Measurements from ENCODE around the gene TXK. TPM values are rescaled to one million over a fixed set of nuclear protein-coding genes. Genes with fewer than 3 reads are reported as not detected.

TXK gene
- total and polyA plus RNA-seq, 10 of the 15 experiments (the other 5 are each of a cell fraction or from before 2014, with no cell fraction given) = 0.44 to 2.9 (median 1.4) TPM

DNA sequence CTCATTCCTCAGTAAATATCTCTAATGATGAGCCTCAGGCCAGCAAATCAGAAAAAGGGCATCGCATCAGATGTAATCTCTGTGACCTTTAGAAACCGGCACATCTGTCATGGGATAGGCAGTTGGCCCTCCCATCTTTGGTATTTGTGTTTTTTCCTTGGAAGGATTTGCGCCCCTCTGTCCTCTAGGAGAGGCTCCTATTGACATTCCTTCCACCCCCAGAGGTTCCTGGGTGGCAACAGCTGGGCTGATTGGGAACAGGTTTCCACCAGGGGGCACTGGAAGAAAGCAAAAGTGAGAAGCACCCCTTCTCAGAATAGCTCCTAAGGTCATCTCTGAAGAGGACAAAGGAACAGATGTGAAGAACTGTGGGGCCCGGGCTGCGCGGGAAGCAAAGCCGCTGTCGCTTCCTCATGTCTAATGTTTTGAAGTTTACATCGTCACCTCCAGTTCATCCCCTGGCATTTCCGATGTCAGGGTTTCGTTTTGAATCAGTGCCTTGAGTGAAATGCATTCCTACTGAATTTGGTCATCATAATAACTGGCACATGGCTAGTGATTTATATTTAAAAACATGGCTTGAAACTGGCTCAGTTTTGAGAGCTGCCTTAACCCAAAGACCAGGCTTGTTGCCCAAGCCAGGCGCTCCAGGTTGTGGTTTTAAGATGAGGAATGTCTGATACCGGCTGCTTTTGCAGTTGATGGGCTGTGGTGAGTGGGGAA lies 6.2 kb downstream of the TXK start (continued):
- TF ChIP-seq RB1 (IDR thresholded peaks at IDR 0.05; ENCODE audit: borderline replicate concordance) (no peak), SP1 (IDR thresholded peaks at IDR 0.05; ENCODE audit: low read depth, low read length) (no peak), YBX1 (IDR thresholded peaks at IDR 0.05) (no peak), KDM1A (IDR thresholded peaks at IDR 0.05; ENCODE audit: borderline replicate concordance) (no peak), PAX8 (IDR thresholded peaks at IDR 0.05) (no peak), TCF12 (IDR thresholded peaks at IDR 0.05; ENCODE audit: low read depth, low read length) (peak; percentile 65; the same call in 1 of the 2 replicates), FOXM1 (IDR thresholded peaks at IDR 0.05; ENCODE audit: low read depth, low read length) (peak; percentile 58), CEBPB (IDR thresholded peaks at IDR 0.05; ENCODE audit: borderline replicate concordance in 1 of 2, low read depth in 2 of 2, low read length in 2 of 2) (no peak; a peak in 1 of 4 replicates), FOS (IDR thresholded peaks at IDR 0.05; ENCODE audit: borderline replicate concordance, extremely low read depth, insufficient read length) (no peak), MEF2A (IDR thresholded peaks at IDR 0.05; ENCODE audit: insufficient read depth, low read depth, low read length) (peak; percentile 78), IKZF2 (IDR thresholded peaks at IDR 0.05) (peak; percentile 78 to 80), SREBF1 (IDR thresholded peaks at IDR 0.05; ENCODE audit: low read length) (no peak), ZNF274 (IDR thresholded peaks at IDR 0.05; ENCODE audit: insufficient read depth, insufficient read length) (no peak), SMC3 (IDR thresholded peaks at IDR 0.05; ENCODE audit: borderline replicate concordance, low read length) (peak; percentile 75), RUNX3 (IDR thresholded peaks at IDR 0.05; ENCODE audit: low read length) (peak; percentile 55), POLR2AphosphoS2 (IDR thresholded peaks at IDR 0.05; ENCODE audit: low read depth, low read length) (no peak; the same call in 1 of the 2 replicates), MXI1 (IDR thresholded peaks at IDR 0.05; ENCODE audit: low read depth, low read length) (no peak), EED (IDR thresholded peaks at IDR 0.05; ENCODE audit: low read depth) (peak; percentile 94), POU2F2 (IDR thresholded peaks at IDR 0.05; ENCODE audit: borderline replicate concordance, low read depth, low read length) (peak; percentile 21; the same call in 1 of the 3 replicates), WRNIP1 (IDR thresholded peaks at IDR 0.05; ENCODE audit: borderline replicate concordance, low read depth, low read length) (no peak), SMAD1 (IDR thresholded peaks at IDR 0.05; ENCODE audit: low read depth, partially characterized antibody) (no peak)
- TF ChIP-seq, protein P1, sequence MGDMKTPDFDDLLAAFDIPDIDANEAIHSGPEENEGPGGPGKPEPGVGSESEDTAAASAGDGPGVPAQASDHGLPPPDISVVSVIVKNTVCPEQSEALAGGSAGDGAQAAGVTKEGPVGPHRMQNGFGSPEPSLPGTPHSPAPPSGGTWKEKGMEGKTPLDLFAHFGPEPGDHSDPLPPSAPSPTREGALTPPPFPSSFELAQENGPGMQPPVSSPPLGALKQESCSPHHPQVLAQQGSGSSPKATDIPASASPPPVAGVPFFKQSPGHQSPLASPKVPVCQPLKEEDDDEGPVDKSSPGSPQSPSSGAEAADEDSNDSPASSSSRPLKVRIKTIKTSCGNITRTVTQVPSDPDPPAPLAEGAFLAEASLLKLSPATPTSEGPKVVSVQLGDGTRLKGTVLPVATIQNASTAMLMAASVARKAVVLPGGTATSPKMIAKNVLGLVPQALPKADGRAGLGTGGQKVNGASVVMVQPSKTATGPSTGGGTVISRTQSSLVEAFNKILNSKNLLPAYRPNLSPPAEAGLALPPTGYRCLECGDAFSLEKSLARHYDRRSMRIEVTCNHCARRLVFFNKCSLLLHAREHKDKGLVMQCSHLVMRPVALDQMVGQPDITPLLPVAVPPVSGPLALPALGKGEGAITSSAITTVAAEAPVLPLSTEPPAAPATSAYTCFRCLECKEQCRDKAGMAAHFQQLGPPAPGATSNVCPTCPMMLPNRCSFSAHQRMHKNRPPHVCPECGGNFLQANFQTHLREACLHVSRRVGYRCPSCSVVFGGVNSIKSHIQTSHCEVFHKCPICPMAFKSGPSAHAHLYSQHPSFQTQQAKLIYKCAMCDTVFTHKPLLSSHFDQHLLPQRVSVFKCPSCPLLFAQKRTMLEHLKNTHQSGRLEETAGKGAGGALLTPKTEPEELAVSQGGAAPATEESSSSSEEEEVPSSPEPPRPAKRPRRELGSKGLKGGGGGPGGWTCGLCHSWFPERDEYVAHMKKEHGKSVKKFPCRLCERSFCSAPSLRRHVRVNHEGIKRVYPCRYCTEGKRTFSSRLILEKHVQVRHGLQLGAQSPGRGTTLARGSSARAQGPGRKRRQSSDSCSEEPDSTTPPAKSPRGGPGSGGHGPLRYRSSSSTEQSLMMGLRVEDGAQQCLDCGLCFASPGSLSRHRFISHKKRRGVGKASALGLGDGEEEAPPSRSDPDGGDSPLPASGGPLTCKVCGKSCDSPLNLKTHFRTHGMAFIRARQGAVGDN (IDR thresholded peaks at IDR 0.05) = 0 out of 2 replicates have a peak, but pooled peaks have one; percentile 51
- TF ChIP-seq, protein P2, sequence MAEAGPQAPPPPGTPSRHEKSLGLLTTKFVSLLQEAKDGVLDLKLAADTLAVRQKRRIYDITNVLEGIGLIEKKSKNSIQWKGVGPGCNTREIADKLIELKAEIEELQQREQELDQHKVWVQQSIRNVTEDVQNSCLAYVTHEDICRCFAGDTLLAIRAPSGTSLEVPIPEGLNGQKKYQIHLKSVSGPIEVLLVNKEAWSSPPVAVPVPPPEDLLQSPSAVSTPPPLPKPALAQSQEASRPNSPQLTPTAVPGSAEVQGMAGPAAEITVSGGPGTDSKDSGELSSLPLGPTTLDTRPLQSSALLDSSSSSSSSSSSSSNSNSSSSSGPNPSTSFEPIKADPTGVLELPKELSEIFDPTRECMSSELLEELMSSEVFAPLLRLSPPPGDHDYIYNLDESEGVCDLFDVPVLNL (IDR thresholded peaks at IDR 0.05; ENCODE audit: low read depth, low read length) = no peak
- TF ChIP-seq, protein P3, sequence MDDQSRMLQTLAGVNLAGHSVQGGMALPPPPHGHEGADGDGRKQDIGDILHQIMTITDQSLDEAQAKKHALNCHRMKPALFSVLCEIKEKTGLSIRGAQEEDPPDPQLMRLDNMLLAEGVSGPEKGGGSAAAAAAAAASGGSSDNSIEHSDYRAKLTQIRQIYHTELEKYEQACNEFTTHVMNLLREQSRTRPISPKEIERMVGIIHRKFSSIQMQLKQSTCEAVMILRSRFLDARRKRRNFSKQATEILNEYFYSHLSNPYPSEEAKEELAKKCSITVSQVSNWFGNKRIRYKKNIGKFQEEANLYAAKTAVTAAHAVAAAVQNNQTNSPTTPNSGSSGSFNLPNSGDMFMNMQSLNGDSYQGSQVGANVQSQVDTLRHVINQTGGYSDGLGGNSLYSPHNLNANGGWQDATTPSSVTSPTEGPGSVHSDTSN (IDR thresholded peaks at IDR 0.05; ENCODE audit: insufficient replicate concordance, low read depth, low read length) = no peak
- TF ChIP-seq, protein P4, sequence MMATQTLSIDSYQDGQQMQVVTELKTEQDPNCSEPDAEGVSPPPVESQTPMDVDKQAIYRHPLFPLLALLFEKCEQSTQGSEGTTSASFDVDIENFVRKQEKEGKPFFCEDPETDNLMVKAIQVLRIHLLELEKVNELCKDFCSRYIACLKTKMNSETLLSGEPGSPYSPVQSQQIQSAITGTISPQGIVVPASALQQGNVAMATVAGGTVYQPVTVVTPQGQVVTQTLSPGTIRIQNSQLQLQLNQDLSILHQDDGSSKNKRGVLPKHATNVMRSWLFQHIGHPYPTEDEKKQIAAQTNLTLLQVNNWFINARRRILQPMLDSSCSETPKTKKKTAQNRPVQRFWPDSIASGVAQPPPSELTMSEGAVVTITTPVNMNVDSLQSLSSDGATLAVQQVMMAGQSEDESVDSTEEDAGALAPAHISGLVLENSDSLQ (IDR thresholded peaks at IDR 0.05) = peak; percentile 34; the same call in 1 of the 2 replicates

Measured in GM12878 (cell line).